HepG2 (cell line): ENCODE measurements around the gene GPR119. TPM values are rescaled to one million over a fixed set of nuclear protein-coding genes. Genes with fewer than 3 reads are reported as not detected.

ENCODE experiments used
- ATAC-seq: fragments of 200-7000 bp; cut with Tn5 transposase; 3 replicates; pipeline ENCODE4 v1.9.1; 2020; ENCODE audit warnings: mild to moderate bottlenecking, moderate library complexity
- BruUV-seq: library from RNA; stranded (reverse); fragments of 400-500 nt; replicated peaks from 2 replicates; lab custom pipeline; 2021; lab: Mats Ljungman, UMichigan
- CTCF ChIA-PET: fragments of 300-600 bp; formaldehyde crosslinking; extraction: SDS; loops from one replicate; lab custom pipeline; 2021; ENCODE audit warnings: low total read pairs, inconsistent platforms, low intra/inter-chr PET ratio; lab: Yijun Ruan, JAX
- POLR2A ChIA-PET: fragments of 350-600 bp; sonication (Branson Sonifier 250); formaldehyde crosslinking; loops from one replicate; lab custom pipeline; 2020; ENCODE audit warnings: antibody characterized with exemption, inconsistent platforms; lab: Yijun Ruan, JAX
- DNase-seq: peaks from one replicate; pipeline ENCODE4 v3.0.0-alpha.2; 2015; ENCODE audit warnings: low spot score
- FAIRE-seq: peaks from 3 replicates; lab custom pipeline; 2011; peaks lifted over from hg19 to GRCh38; lab: Jason Lieb, UNC
- H2AFZ ChIP-seq: one replicate; pipeline ENCODE4 v1.6.1; 2011; ENCODE audit warnings: low read length, inconsistent platforms
- H3K27ac ChIP-seq: fragments of 300-600 bp; 3 replicates; pipeline ENCODE4 v1.8.0; 2011; ENCODE audit warnings: mixed run types, mild to moderate bottlenecking, mixed read lengths, low read length, inconsistent platforms; ENCODE audit not compliant: insufficient read depth; ENCODE audit errors: extremely low read length
- H3K27me3 ChIP-seq, 2 experiments: fragments of 200-600 bp in 1 of 2; 2 replicates in 1 of 2; 3 replicates in 1 of 2; pipeline versions ENCODE4 v1.6.0 to v1.8.0; 2011; ENCODE audit warnings: low read length in 2 of 2, mild to moderate bottlenecking in 2 of 2, moderate library complexity in 2 of 2, inconsistent platforms in 1 of 2; ENCODE audit not compliant: insufficient read depth in 2 of 2, control insufficient read depth in 1 of 2
- H3K36me3 ChIP-seq, 2 experiments: fragments of 200-600 bp in 1 of 2; replicated peaks in 1 of 2; 2 replicates in 1 of 2; 3 replicates in 1 of 2; pipeline versions ENCODE4 v1.5.1 to v1.8.0; 2011; ENCODE audit warnings: low read length in 2 of 2, inconsistent platforms in 1 of 2; ENCODE audit not compliant: insufficient read depth in 2 of 2, control insufficient read depth in 1 of 2
- H3K4me1 ChIP-seq: 2 replicates; pipeline ENCODE4 v1.5.1; 2012; ENCODE audit warnings: low read length, inconsistent platforms; ENCODE audit not compliant: insufficient read depth
- H3K4me2 ChIP-seq: 2 replicates; pipeline ENCODE4 v1.6.0; 2011; ENCODE audit warnings: low read depth, low read length, inconsistent platforms
- H3K4me3 ChIP-seq, 3 experiments: fragments of 200-600 bp in 1 of 3; sonication (generic), shearing (Covaris generic) in 1 of 3; replicated peaks in 1 of 3; 2 replicates each; pipeline ENCODE4 v1.5.1; 2011 to 2016; ENCODE audit warnings: low read length in 3 of 3, inconsistent platforms in 2 of 3, low read depth in 2 of 3, mild to moderate bottlenecking in 2 of 3, control low read depth in 1 of 3, mixed read lengths in 1 of 3; ENCODE audit not compliant: insufficient read depth in 1 of 3
- H3K79me2 ChIP-seq: one replicate; pipeline ENCODE4 v1.6.1; 2011; ENCODE audit warnings: low read length, inconsistent platforms; ENCODE audit not compliant: insufficient read depth
- H3K9ac ChIP-seq: 2 replicates; pipeline ENCODE4 v1.6.0; 2011; ENCODE audit warnings: mild to moderate bottlenecking, low read depth, low read length, inconsistent platforms; ENCODE audit not compliant: insufficient read depth
- H3K9me3 ChIP-seq: 2 replicates; pipeline ENCODE4 v1.5.1; 2012; ENCODE audit warnings: mild to moderate bottlenecking, low read length
- H4K20me1 ChIP-seq: 2 replicates; pipeline ENCODE4 v1.6.0; 2011; ENCODE audit warnings: inconsistent platforms, mild to moderate bottlenecking, low read length, moderate library complexity; ENCODE audit not compliant: insufficient read depth
- GATAD1 ChIP-seq: IDR thresholded peaks from 2 replicates; pipeline ENCODE4 v1.6.1; 2016; ENCODE audit warnings: missing genetic modification reagents, missing compliant biosample characterization
- HNF4A ChIP-seq: sonication (generic); formaldehyde crosslinking; IDR thresholded peaks from 2 replicates; pipeline ENCODE4 v1.4.0; 2020; ENCODE audit warnings: missing genetic modification reagents
- YEATS2 ChIP-seq: sonication (generic); formaldehyde crosslinking; IDR thresholded peaks from 2 replicates; pipeline ENCODE4 v1.4.0; 2020; ENCODE audit warnings: missing genetic modification reagents, borderline replicate concordance
- ZBTB20 ChIP-seq: sonication (generic); formaldehyde crosslinking; IDR thresholded peaks from 2 replicates; pipeline ENCODE4 v1.8.1; 2023; ENCODE audit warnings: missing genetic modification reagents, low read depth, mild to moderate bottlenecking, borderline replicate concordance
- ZNF605 ChIP-seq: sonication (generic); formaldehyde crosslinking; IDR thresholded peaks from 2 replicates; pipeline ENCODE4 v1.8.0; 2022; ENCODE audit warnings: mild to moderate bottlenecking, missing genetic modification reagents
- WGBS: methylation state at CpG from one replicate; pipeline ENCODE4 v1.1.6; 2017; ENCODE audit warnings: low lambda C conversion rate; 5-methylcytosine and 5-hydroxymethylcytosine counted together
- in situ Hi-C: cut with HindIII; loops from 2 replicates; pipeline ENCODE4 v1.10.0; 2017; ENCODE audit warnings: low pct_unique_long_range_greater_than_20kb; ENCODE audit not compliant: extremely low pct_ligation_motif_present
- intact Hi-C: fragments of 100-400 bp; cut with micrococcal nuclease; formaldehyde crosslinking; loops from one replicate; pipeline ENCODE4 v1.10.0; 2022; ENCODE audit not compliant: unreplicated experiment
- polyA plus RNA-seq, 8 experiments: library from polyadenylated mRNA; depleted of rRNA in 3 of 8; stranded (reverse) in 7 of 8; unstranded in 1 of 8; fragments of >200 nt; fragmentation: Illumina TruSeq in 4 of 8; extraction: Trizol in 4 of 8; gene quantifications; 2 replicates each; pipeline versions ENCODE4 v1.2.1 to v1.2.3, GENCODE V29; 2011 to 2016; ENCODE audit warnings: low read depth in 4 of 8, missing spikeins in 1 of 8, mixed read lengths in 1 of 8; ENCODE audit not compliant: insufficient read depth in 1 of 8
- total RNA-seq, 5 experiments: library from RNA; depleted of rRNA; stranded (reverse); fragments of >200 nt; fragmentation: Illumina TruSeq; extraction: Trizol; gene quantifications; 2 replicates each; pipeline ENCODE4 v1.2.3, GENCODE V29; 2016; ENCODE audit warnings: low read depth in 1 of 5
- TF ChIP-seq, protein P1 (sequence below): sonication (generic); formaldehyde crosslinking; IDR thresholded peaks from 2 replicates; pipeline ENCODE4 v1.5.1; 2020; ENCODE audit warnings: mild to moderate bottlenecking, missing genetic modification reagents
- TF ChIP-seq, protein P2 (sequence below): IDR thresholded peaks from 2 replicates; pipeline ENCODE4 v1.6.1; 2016; ENCODE audit warnings: missing biosample characterization, missing genetic modification reagents, low read depth
- TF ChIP-seq, protein P3 (sequence below): sonication (generic); formaldehyde crosslinking; IDR thresholded peaks from 2 replicates; pipeline ENCODE4 v1.5.1; 2020; ENCODE audit warnings: missing genetic modification reagents, mild to moderate bottlenecking, borderline replicate concordance
- TF ChIP-seq, protein P4 (sequence below): sonication (generic); formaldehyde crosslinking; IDR thresholded peaks from 2 replicates; pipeline ENCODE4 v1.4.0; 2020; ENCODE audit warnings: missing genetic modification reagents

Gene GPR119
- total and polyA plus RNA-seq, 2 of the 13 experiments (the other 11 are each of a cell fraction or from before 2014, with no cell fraction given) = 2.6 to 5.5 TPM

DNA sequence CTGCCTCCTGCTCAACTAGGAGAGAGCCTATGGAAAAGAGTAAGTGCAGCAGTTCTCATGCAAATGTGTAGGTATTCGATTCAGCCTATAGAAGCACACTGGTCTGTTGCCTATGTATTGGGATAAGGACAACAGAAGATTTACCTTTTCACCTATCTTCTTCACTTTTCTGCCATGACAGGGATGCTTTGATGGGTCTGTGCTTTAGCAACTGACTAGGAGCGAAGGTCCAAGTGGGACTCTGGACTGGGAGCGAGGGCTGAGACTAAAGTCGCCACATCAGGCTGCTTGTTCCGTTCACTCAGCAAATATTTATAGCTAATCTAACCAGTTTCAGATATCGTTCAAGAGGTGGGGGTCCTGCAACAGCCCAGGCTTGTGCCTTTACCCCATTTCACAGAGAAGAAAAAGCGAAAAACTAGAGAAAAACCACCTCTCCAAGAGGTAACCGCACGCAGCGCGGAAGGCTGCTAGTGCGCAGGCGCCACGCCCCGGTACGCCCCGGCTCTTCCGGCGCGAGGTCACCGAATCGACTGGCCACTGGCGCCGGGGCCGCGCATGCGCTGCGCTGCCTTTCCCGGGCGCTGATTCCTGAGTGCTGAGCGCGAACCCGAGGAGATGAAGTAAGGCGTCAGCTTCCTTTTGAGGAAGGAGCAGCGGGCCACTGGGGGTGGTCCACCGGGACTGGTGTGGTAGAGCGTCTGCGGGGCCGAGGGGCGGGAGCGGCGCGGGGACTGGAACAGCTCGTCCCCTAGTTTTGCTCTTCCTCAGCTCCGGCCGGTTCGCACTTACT is 16.1 kb upstream of the GPR119 start, which contains the start of gene RBMX2:
Gene RBMX2 (plus strand): TSS at position 573 of the 793 bp plus-strand sequence. CDS start 46 bp downstream, at position 619.
- H2AFZ ChIP-seq = peak within 1 kb of the TSS; percentile 62
- peak within 1 kb of the TSS; percentile 87 for H3K27ac ChIP-seq
- WGBS = 0% methylated on average over 2 of the region's 47 CpGs
- ATAC-seq (peak; percentile 95), DNase-seq (peak; percentile 57), FAIRE-seq (peak; percentile 65)
- H3K79me2 ChIP-seq = peaks cover 10% of the 10 kb centered on the region
- in situ Hi-C loops = no loop called here
- no peaks in the 10 kb centered on the region; a peak in 1 of 5 replicates for H3K27me3 ChIP-seq
- intact Hi-C loops = no loop called here
- CTCF ChIA-PET = no interaction called here
- H3K4me1 ChIP-seq = peaks cover 18% of the 10 kb centered on the region
- H4K20me1 ChIP-seq = no peaks in the 10 kb centered on the region
- peak within 1 kb of the TSS; percentile 83 for H3K4me2 ChIP-seq
- BruUV-seq = TSS peak; percentile 74
- no peaks in the 10 kb centered on the region for H3K9me3 ChIP-seq
- peak within 1 kb of the TSS; percentile 67 to 83 (median 83) for H3K4me3 ChIP-seq
- no peaks in the 10 kb centered on the region; a peak in 1 of 5 replicates for H3K36me3 ChIP-seq
- POLR2A ChIA-PET = interaction anchor here (0.6 to 1.0 kb wide), 3 partner anchors 11 to 16 kb away, joined by 3 read pairs; no protein-coding TSS in a partner anchor
- H3K9ac ChIP-seq = peak within 1 kb of the TSS; percentile 78
- TF ChIP-seq HNF4A (CRISPR knock-in tag) = peak; percentile 52
- TF ChIP-seq YEATS2 (CRISPR knock-in tag) = 0 out of 2 replicates have a peak, but pooled peaks have one; percentile 52
- TF ChIP-seq, protein P1, sequence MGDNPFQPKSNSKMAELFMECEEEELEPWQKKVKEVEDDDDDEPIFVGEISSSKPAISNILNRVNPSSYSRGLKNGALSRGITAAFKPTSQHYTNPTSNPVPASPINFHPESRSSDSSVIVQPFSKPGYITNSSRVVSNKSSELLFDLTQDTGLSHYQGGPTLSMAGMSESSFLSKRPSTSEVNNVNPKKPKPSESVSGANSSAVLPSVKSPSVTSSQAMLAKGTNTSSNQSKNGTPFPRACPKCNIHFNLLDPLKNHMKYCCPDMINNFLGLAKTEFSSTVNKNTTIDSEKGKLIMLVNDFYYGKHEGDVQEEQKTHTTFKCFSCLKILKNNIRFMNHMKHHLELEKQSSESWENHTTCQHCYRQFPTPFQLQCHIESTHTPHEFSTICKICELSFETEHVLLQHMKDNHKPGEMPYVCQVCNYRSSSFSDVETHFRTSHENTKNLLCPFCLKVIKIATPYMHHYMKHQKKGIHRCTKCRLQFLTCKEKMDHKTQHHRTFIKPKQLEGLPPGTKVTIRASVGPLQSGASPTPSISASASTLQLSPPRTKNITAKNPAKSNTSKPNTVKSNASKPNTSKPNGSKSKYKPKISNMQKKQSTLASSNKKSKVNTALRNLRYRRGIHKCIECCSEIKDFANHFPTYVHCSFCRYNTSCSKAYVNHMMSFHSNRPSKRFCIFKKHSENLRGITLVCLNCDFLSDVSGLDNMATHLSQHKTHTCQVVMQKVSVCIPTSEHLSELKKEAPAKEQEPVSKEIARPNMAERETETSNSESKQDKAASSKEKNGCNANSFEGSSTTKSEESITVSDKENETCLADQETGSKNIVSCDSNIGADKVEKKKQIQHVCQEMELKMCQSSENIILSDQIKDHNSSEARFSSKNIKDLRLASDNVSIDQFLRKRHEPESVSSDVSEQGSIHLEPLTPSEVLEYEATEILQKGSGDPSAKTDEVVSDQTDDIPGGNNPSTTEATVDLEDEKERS (CRISPR knock-in tag) = 0 out of 2 replicates have a peak, but pooled peaks have one; percentile 17
- TF ChIP-seq GATAD1 (CRISPR knock-in tag) = peak; percentile 88
- TF ChIP-seq, protein P2, sequence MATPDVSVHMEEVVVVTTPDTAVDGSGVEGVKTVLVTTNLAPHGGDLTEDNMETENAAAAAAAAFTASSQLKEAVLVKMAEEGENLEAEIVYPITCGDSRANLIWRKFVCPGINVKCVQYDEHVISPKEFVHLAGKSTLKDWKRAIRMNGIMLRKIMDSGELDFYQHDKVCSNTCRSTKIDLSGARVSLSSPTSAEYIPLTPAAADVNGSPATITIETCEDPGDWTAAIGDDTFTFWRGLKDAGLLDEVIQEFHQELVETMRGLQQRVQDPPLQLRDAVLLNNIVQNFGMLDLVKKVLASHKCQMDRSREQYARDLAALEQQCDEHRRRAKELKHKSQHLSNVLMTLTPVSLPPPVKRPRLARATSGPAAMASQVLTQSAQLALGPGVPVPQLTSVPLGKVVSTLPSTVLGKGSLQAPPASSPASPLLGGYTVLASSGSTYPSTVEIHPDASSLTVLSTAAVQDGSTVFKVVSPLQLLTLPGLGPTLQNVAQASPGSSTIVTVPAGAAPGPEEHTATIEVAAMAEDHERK (CRISPR knock-in tag) = peak; percentile 52
- TF ChIP-seq, protein P3, sequence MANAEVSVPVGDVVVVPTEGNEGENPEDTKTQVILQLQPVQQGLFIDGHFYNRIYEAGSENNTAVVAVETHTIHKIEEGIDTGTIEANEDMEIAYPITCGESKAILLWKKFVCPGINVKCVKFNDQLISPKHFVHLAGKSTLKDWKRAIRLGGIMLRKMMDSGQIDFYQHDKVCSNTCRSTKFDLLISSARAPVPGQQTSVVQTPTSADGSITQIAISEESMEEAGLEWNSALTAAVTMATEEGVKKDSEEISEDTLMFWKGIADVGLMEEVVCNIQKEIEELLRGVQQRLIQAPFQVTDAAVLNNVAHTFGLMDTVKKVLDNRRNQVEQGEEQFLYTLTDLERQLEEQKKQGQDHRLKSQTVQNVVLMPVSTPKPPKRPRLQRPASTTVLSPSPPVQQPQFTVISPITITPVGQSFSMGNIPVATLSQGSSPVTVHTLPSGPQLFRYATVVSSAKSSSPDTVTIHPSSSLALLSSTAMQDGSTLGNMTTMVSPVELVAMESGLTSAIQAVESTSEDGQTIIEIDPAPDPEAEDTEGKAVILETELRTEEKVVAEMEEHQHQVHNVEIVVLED (CRISPR knock-in tag) = peak; percentile 88
- TF ChIP-seq, protein P4, sequence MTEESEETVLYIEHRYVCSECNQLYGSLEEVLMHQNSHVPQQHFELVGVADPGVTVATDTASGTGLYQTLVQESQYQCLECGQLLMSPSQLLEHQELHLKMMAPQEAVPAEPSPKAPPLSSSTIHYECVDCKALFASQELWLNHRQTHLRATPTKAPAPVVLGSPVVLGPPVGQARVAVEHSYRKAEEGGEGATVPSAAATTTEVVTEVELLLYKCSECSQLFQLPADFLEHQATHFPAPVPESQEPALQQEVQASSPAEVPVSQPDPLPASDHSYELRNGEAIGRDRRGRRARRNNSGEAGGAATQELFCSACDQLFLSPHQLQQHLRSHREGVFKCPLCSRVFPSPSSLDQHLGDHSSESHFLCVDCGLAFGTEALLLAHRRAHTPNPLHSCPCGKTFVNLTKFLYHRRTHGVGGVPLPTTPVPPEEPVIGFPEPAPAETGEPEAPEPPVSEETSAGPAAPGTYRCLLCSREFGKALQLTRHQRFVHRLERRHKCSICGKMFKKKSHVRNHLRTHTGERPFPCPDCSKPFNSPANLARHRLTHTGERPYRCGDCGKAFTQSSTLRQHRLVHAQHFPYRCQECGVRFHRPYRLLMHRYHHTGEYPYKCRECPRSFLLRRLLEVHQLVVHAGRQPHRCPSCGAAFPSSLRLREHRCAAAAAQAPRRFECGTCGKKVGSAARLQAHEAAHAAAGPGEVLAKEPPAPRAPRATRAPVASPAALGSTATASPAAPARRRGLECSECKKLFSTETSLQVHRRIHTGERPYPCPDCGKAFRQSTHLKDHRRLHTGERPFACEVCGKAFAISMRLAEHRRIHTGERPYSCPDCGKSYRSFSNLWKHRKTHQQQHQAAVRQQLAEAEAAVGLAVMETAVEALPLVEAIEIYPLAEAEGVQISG (CRISPR knock-in tag) = peak; percentile 37; the same call in 1 of the 2 replicates
- 0 out of 2 replicates have a peak, but pooled peaks have one; percentile 30 for TF ChIP-seq ZBTB20 (CRISPR knock-in tag)
- 0 out of 2 replicates have a peak, but pooled peaks have one; percentile 21 for TF ChIP-seq ZNF605 (CRISPR knock-in tag)
